Neural progenitor cell (in vitro differentiated cells): ENCODE measurements around the gene STRIP2. TPM values are rescaled to one million over a fixed set of nuclear protein-coding genes. Genes with fewer than 3 reads are reported as not detected.

Source experiments
- DNase-seq: peaks from one replicate; pipeline ENCODE4 v3.0.0-alpha.2; 2016; ENCODE audit warnings: low spot score
- H2AFZ ChIP-seq: fragments of 200-600 bp; sonication (generic); replicated peaks from 2 replicates; pipeline ENCODE4 v1.6.1; 2016; ENCODE audit warnings: antibody characterized with exemption
- H3F3A ChIP-seq: fragments of 200-600 bp; sonication (generic); 2 replicates; pipeline ENCODE4 v1.6.1; 2016; ENCODE audit warnings: antibody characterized with exemption, low read depth
- H3K27ac ChIP-seq: fragments of 200-600 bp; sonication (generic); 2 replicates; pipeline ENCODE4 v1.5.1; 2016; ENCODE audit warnings: mild to moderate bottlenecking
- H3K27me3 ChIP-seq: fragments of 200-600 bp; sonication (generic); 2 replicates; pipeline ENCODE4 v1.6.1; 2016; ENCODE audit warnings: mild to moderate bottlenecking, moderate library complexity
- H3K36me3 ChIP-seq: fragments of 200-600 bp; sonication (generic); 2 replicates; pipeline ENCODE4 v1.5.1; 2016
- H3K4me1 ChIP-seq: fragments of 200-600 bp; sonication (generic); 2 replicates; pipeline ENCODE4 v1.6.1; 2016; ENCODE audit warnings: mixed run types
- H3K4me2 ChIP-seq: fragments of 200-600 bp; sonication (generic); 2 replicates; pipeline ENCODE4 v1.6.1; 2016
- H3K4me3 ChIP-seq: fragments of 200-600 bp; sonication (generic); 2 replicates; pipeline ENCODE4 v1.5.1; 2016
- H3K79me2 ChIP-seq: fragments of 200-600 bp; sonication (generic); 2 replicates; pipeline ENCODE4 v1.6.1; 2016; ENCODE audit warnings: low read depth
- H3K9ac ChIP-seq: fragments of 200-600 bp; sonication (generic); 2 replicates; pipeline ENCODE4 v1.6.1; 2016
- H3K9me3 ChIP-seq: fragments of 200-600 bp; sonication (generic); 2 replicates; pipeline ENCODE4 v1.5.1; 2016; ENCODE audit warnings: low read depth
- H4K20me1 ChIP-seq: fragments of 200-600 bp; sonication (generic); 2 replicates; pipeline ENCODE4 v1.6.1; 2016; ENCODE audit warnings: low read depth
- H3K27ac Mint-ChIP-seq: 3 replicates; pipeline ENCODE4 v1.8.0; 2021; ENCODE audit warnings: mixed read lengths
- H3K27me3 Mint-ChIP-seq: 2 replicates; pipeline ENCODE4 v1.8.0; 2022; ENCODE audit warnings: low read depth, mild to moderate bottlenecking, inconsistent platforms, moderate library complexity, mixed read lengths; ENCODE audit not compliant: insufficient read depth
- H3K36me3 Mint-ChIP-seq: 3 replicates; pipeline ENCODE4 v1.8.0; 2021; ENCODE audit warnings: mixed read lengths
- H3K4me1 Mint-ChIP-seq: 3 replicates; pipeline ENCODE4 v1.8.0; 2021; ENCODE audit warnings: mixed read lengths
- H3K4me3 Mint-ChIP-seq: 3 replicates; pipeline ENCODE4 v1.8.0; 2021; ENCODE audit warnings: mild to moderate bottlenecking, moderate library complexity, mixed read lengths
- H3K9me3 Mint-ChIP-seq: 3 replicates; pipeline ENCODE4 v1.8.0; 2020; ENCODE audit warnings: mixed read lengths
- EZH2 ChIP-seq: fragments of 200-600 bp; sonication (generic); IDR thresholded peaks from 2 replicates; pipeline ENCODE4 v1.6.1; 2017; ENCODE audit warnings: antibody characterized with exemption, mild to moderate bottlenecking, moderate library complexity
- EZH2phosphoT487 ChIP-seq: fragments of 200-600 bp; sonication (generic); IDR thresholded peaks from 2 replicates; pipeline ENCODE4 v1.6.1; 2017; ENCODE audit warnings: antibody characterized with exemption
- total RNA-seq: library from RNA; depleted of rRNA; stranded (reverse); fragments of >200 nt; gene quantifications from 2 replicates; pipeline ENCODE4 v1.2.3, GENCODE V29; 2015; ENCODE audit warnings: low replicate concordance
- TF ChIP-seq, protein P1 (sequence below): fragments of 200-600 bp; sonication (generic); IDR thresholded peaks from 2 replicates; pipeline ENCODE4 v1.5.1; 2017; ENCODE audit warnings: antibody characterized with exemption, mild to moderate bottlenecking

Gene STRIP2
- total RNA-seq, 1 donor from 2014 or later: 11.6 TPM

DNA sequence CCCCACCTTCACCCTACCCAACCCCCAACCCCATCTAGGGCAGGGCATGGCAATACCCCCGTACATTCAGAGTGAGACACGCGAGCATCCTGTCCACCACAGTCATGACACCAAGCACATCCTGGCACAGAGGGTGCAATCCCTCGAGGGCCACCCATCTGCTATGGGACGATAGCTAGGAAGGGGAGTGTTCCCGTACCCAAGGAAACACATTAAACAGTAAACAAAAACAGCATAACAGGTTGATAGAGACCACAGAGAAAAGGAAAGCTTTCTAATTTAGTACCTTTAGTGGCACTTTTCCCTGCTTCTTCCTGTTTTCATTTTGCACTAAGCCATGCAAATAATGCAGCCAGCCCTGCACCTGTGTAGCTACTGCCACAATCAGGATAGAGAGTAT is 65.8 kb downstream of the STRIP2 start:
- H3K36me3 ChIP-seq: no peaks in the 10 kb centered on the region
- no peak overlapping the region for H3K4me3 ChIP-seq
- H2AFZ ChIP-seq: no peak overlapping the region
- DNase-seq: no peak
- H3K4me2 ChIP-seq: no peak overlapping the region
- H3K27ac ChIP-seq: no peak overlapping the region
- Mint-ChIP-seq H3K4me3 (peak overlapping the region; percentile 37), H3K27me3 (peaks cover 9% of the 10 kb centered on the region), H3K4me1 (peaks cover 15% of the 10 kb centered on the region), H3K27ac (no peak overlapping the region), H3K36me3 (no peaks in the 10 kb centered on the region), H3K9me3 (no peaks in the 10 kb centered on the region)
- TF ChIP-seq, protein P1, sequence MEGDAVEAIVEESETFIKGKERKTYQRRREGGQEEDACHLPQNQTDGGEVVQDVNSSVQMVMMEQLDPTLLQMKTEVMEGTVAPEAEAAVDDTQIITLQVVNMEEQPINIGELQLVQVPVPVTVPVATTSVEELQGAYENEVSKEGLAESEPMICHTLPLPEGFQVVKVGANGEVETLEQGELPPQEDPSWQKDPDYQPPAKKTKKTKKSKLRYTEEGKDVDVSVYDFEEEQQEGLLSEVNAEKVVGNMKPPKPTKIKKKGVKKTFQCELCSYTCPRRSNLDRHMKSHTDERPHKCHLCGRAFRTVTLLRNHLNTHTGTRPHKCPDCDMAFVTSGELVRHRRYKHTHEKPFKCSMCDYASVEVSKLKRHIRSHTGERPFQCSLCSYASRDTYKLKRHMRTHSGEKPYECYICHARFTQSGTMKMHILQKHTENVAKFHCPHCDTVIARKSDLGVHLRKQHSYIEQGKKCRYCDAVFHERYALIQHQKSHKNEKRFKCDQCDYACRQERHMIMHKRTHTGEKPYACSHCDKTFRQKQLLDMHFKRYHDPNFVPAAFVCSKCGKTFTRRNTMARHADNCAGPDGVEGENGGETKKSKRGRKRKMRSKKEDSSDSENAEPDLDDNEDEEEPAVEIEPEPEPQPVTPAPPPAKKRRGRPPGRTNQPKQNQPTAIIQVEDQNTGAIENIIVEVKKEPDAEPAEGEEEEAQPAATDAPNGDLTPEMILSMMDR: no peak
- TF ChIP-seq EZH2phosphoT487: no peak
- no peak for TF ChIP-seq EZH2
- H3K9ac ChIP-seq: no peak overlapping the region
- no peaks in the 10 kb centered on the region for H3K4me1 ChIP-seq
- H4K20me1 ChIP-seq: no peaks in the 10 kb centered on the region
- peaks cover 43% of the 10 kb centered on the region for H3K27me3 ChIP-seq
- peaks cover 13% of the 10 kb centered on the region for H3F3A ChIP-seq
- no peaks in the 10 kb centered on the region for H3K79me2 ChIP-seq
- no peaks in the 10 kb centered on the region for H3K9me3 ChIP-seq

DNA sequence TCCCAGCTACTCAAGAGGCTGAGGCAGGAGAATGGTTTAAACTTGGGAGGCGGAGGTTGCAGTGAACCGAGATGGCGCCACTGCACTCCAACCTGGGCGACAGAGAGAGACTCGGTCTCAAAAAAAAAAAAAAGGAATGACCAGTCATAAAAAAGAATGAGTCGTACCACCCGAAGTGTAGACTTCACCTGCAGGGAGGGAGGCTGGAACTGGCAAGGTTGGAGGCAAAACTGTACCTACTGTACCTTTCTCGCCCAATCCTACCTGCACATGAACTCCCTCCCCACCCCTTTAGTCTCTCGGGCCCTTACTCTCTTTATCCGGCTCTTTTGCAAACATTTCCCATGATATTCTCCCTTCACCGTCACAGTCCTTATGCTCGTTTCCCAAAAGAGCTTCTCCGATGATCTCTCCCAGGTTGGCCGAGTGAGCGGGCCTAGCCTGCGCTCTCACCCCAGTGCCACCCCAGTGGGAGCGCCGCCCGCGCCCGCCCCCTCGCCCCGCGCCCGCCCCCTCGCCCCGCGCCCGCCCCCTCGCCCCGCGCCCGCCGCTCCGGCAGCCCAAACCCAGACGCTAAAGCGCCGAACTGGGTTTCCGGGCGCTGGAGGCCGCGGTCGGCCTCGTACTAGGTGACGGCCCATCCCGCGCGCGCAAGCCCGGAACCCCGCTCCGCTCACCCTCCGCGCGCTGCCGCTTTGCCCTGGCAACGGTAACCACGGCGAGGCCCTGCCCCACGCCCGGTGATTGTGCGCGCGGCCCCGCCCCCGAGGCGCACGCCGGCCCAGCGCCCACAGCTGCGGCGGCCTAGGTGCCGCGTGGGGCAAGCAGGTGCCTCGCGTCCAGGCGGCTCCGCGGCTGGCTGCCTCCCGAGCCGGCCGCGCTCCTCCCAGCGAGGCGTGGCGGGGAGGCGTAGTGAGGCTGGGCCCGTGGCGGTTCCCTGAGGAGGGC is 67.8 kb downstream of the STRIP2 start, which contains the start of gene SMKR1:
TSS of gene SMKR1 (plus strand) at position 772 of the 948 bp plus-strand sequence. CDS start 294 bp downstream, outside the sequence.
- Histone ChIP-seq H3F3A (peaks cover 13% of the 10 kb centered on the region), H3K4me1 (no peaks in the 10 kb centered on the region), H3K36me3 (no peaks in the 10 kb centered on the region), H2AFZ (peak within 1 kb of the TSS; percentile 97), H3K9me3 (no peaks in the 10 kb centered on the region), H3K79me2 (no peaks in the 10 kb centered on the region), H3K27ac (no peak within 1 kb of the TSS), H3K4me2 (peak within 1 kb of the TSS; percentile 78), H3K27me3 (peaks cover 43% of the 10 kb centered on the region), H3K4me3 (peak within 1 kb of the TSS; percentile 60), H3K9ac (no peak within 1 kb of the TSS), H4K20me1 (no peaks in the 10 kb centered on the region)
- H3K36me3 Mint-ChIP-seq: no peaks in the 10 kb centered on the region
- H3K9me3 Mint-ChIP-seq: no peaks in the 10 kb centered on the region
- H3K27ac Mint-ChIP-seq: no peak within 1 kb of the TSS
- peaks cover 15% of the 10 kb centered on the region for H3K4me1 Mint-ChIP-seq
- TF ChIP-seq EZH2: no peak
- no peak for TF ChIP-seq EZH2phosphoT487
- TF ChIP-seq, protein P1: no peak
- DNase-seq: peak; percentile 81
- peaks cover 7% of the 10 kb centered on the region for H3K27me3 Mint-ChIP-seq
- H3K4me3 Mint-ChIP-seq: peak within 1 kb of the TSS; percentile 89

DNA sequence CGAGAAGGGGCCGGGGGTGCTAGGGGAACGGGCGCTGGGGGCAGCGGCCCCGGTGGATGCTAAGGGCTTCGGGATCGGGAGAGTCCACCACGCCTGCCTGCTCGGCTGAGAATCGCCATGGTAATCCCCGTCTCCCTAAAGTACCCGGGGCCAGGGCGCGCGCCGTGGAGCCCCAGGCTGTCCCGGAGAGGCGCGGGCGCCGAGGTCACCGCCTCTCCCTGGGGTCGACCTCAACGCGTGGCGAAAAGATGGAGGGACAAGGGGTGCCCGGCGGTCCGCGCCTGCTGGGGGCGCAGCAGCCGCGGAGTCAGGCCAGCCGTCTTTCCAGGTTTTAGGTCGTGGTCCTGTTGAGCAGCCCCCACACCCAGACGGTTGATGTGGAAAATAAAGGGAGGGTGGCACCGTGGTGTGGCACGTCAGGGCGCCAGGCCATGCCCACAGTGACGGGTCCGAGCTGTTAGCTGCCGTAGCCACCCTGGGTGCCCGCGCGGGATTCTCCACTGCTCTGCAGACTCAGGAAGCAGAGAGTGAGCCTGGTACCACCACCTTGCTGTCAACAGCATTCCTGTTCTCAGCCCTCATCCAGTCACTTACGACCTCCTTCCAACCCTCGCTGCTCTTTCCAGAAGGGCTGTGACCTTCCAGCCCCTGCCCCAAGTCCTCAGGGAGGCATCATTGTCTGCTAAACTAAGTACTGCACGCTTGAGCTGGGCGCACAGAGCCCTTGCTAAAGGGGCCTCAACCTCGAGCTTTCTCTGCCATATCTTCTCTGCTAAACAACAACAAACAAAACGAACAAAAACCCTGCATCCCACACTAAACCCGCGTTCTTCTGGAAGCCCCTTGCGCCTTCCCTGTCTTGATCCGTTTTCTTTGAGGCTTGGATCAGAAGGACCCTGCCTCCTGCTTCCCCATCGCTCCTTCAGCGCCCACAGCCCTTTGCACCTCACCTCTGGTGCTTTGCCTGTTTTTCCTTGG is 68.8 kb downstream of the STRIP2 start:
- H3K4me3 Mint-ChIP-seq: peak overlapping the region; percentile 89
- DNase-seq: peak; percentile 65
- Histone ChIP-seq H3K4me2 (peak overlapping the region; percentile 78), H3K36me3 (no peaks in the 10 kb centered on the region), H3K27ac (no peak overlapping the region), H3K4me1 (no peaks in the 10 kb centered on the region), H4K20me1 (no peaks in the 10 kb centered on the region), H3K9ac (no peak overlapping the region), H3K4me3 (peak overlapping the region; percentile 60), H2AFZ (peak overlapping the region; percentile 97), H3K27me3 (peaks cover 43% of the 10 kb centered on the region), H3K9me3 (no peaks in the 10 kb centered on the region), H3F3A (peaks cover 13% of the 10 kb centered on the region), H3K79me2 (no peaks in the 10 kb centered on the region)
- H3K9me3 Mint-ChIP-seq: no peaks in the 10 kb centered on the region
- H3K27ac Mint-ChIP-seq: peak overlapping the region; percentile 5
- TF ChIP-seq, protein P1: peak; percentile 43
- no peak for TF ChIP-seq EZH2
- H3K4me1 Mint-ChIP-seq: peaks cover 15% of the 10 kb centered on the region
- H3K36me3 Mint-ChIP-seq: no peaks in the 10 kb centered on the region
- H3K27me3 Mint-ChIP-seq: peaks cover 7% of the 10 kb centered on the region
